ENCODE measurements around the gene PPARA.

The PPARA gene

GRCh38 chr22:46143491-46144147, 6.7 kb upstream of the PPARA start:
- DNase-seq (ENCODE audit: low read depth) = no peak

- no peak for DNase-seq (ENCODE audit: low read depth)
Observed at GRCh38 chr22:46145361-46145851, 4.9 kb upstream of the PPARA start.

DNA sequence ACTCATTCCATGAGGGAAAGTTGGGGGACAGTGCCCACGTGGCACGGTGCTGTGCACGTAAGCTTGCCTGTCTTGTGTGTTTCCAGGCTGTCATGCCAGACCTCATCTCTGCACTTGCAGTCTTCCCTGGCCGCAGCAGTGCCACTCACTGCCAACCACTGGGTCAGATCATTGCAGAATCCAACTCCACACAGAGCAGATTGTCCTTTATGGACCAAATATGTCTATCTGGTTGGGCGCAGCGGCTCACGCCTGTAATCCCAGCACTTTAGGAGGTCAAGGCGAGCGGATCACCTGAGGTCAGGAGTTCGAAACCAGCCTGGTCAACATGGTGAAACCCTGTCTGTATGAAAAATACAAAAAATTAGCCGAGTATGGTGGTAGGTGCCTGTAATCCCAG, 4.4 kb upstream of the PPARA start:
- DNase-seq (ENCODE audit: low read depth) = no peak

- no peak for DNase-seq (ENCODE audit: low read depth)
Observed at GRCh38 chr22:46146329-46146728, 4.0 kb upstream of the PPARA start.

DNA sequence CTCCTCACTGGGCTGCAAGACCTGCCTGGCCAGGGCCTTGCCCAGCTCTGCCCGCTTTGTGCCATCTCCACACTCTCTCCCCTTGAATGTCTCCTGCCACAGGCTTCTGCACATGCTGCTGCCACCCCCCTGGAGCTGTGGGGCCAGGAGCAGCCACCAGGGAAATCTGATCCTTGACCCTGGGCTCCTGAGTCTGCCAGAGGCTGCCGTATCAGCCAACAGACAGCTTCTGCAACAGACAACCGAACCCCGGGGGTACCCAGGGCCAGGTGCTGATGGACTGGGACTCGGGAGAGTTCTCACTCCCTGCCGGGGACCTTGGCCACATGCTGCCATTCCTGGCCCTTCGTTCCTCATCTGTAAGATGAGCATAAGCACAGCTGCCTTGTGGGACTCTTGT, 3.3 kb upstream of the PPARA start:
- no peak for DNase-seq (ENCODE audit: low read depth)

GRCh38 chr22:46147471-46148267, 2.7 kb upstream of the PPARA start:
- no peak for DNase-seq (ENCODE audit: low read depth)

DNA sequence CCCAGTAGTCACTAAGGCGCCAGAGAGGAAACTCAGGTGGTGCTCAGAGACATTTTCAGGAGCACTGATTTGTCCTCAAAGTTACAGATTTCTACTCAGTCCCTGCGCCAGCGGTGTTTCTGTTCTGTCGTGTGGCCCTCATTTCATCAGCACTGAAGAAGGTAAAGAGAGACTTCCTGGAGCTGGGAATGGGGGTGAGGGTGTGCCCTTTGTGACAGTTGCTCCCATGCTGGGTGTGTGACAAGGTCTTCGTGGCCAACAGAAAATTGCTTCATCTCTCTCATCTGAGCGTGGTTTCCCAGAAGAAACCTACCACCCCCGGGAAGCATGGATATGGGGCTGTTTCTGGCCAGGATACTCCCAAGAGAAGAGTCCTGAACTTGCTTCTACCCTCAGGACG, 2.0 kb upstream of the PPARA start:
- no peak for DNase-seq (ENCODE audit: low read depth)

DNA sequence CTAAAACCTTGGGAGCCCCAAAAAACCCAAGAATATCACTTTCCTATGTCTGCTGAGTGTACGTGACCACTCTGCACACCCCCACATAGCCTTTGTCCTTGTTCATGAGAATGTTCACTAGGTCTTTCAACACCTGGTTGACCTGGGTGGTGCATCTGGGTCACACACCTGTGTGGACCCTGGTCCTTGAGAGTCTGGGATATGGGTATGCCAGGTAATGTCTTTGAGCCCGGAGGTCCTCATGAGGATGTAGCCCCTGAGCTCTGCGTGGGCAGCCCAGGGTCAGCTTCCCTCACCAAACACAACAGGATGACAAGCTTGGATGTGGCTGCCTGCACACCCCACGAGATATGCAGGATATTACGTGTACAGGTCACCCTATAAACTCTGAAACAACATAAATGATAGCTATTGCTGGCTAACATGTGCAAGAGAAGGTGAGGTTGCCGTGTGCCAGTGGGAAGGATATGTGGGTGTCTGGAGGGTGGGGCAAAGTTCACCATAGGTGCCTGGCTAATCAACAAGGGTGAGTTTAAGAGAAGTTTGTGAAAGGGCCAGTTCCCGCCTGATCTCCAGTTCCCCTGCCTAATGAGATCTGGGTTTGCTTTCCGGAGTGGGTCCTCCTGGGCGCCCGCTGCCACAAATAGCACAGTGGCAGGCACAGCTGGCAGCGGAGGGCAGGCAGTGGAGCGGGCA, 1.4 kb upstream of the PPARA start:
- no peak for DNase-seq (ENCODE audit: low read depth)

- DNase-seq (ENCODE audit: low read depth) = no peak
Observed at GRCh38 chr22:46149512-46150033, 753 bp upstream of the PPARA start.

DNA sequence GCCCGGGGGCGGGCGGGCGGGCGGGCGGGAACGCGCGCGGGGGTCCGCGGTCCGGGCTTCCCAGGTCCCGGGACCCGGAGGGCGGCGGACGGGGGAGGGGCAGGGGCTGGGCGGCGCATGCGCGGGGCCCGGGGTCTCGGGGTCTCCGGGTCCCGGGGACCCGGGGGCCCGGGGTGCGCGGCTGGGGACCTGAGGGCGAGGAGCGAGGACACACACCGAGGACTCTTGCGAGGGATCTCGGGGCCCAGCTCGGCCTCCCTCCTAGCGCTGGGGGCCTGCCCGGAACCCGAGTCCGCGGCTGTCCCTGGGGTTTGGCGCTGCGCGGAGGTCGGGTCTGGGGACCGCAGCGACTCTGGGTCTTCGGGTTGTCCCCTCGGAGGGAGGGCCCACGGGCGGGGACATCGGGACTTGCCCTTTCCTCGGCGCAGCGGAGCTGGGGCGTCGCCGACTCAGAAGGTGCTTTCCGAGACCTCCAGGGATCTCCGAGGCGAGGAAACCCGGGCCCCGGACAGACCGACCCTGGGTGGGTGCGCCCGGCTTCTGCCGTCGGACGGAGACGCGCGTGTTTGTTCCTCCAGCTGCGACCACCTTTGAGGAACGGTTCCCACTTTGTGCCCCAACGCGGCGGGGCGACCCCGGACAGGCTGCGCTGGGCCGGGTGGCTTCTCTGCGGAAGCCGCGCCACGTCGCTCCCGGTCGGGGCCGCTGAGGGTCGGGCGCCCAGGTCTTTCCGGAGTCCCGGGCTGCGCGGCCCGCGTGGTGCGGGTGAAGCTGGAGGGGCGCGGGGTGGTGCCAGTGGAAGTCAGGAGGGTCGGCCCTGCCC, 540 bp downstream of the PPARA start:
- no peak for DNase-seq (ENCODE audit: low read depth)

DNA sequence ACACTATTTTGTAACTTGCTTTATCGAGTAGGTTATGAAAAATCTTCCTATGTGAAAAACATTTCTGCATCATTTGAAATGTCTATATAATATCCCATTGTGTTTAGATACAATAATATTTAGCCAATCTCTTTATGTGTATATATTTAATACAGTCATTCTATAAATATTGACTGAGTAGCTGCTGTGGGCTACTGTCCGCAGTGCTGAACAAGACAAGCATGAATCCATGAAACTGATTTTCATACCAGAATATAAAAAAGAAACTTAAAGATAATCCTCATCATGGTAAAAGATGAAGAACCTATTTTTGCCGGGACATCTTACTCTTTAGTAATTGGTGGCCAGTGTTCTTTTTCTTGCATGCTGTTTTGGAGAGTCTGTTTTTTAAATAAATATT, 3.6 kb downstream of the PPARA start:
- DNase-seq (ENCODE audit: low read depth) = no peak

DNA sequence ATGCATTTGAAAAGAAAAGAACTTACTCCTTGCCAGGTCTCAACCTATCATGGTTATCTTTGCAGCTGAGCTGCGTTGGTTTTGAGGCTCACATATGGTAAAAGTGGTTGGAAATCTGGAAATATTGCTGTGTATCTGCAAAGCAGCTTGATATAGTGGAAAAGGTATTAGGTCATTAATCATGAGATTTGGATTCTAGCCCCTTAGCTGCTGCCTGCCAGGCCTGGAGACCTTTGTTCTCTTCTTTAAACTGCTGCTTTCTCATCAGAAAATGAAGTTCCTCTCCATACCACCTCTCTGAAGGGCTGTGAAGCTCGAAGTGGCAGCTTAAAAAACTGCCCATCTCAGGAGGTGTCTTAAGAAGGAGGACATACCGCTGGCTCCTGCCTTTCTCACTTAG, 5.7 kb downstream of the PPARA start:
- no peak for DNase-seq (ENCODE audit: low read depth)

DNA sequence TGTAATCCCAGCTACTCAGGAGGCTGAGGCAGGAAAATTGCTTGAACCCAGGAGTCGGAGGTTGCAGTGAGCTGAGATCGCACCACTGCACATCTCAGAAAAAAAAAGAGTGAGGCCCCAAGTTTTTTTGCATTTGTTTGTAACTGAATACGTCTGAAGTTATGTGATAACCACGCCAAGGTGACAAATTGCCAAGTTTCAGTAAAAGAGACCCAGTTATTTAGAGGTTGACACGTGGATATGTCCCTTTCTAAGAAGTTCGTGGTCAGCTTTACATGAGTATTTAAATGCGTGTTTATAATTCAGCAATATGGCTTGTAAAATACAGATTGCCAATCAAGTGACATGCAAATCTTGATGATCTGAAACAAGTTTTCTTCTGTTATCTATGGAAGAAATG, 8.0 kb downstream of the PPARA start:
- no peak for DNase-seq (ENCODE audit: low read depth)

DNA sequence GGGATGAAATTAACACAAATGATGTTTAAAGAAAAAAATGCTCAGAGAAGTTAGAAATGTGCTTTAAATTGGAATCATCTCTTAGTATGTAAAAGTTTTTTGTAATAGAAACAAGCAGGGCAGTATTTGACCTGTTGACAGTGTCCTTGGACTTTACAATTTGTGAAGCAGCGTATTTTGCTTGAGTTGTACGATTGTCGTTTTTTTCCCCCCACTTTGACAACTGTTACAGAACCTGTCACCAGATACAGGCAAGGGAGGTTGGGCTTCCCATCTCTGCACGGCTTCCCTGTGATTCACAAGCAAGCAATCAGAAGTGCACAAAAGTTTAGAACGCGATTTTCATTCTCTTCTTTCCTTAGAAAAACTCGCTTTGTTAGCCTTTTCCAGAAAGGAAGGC, 8.9 kb downstream of the PPARA start:
- no peak for DNase-seq (ENCODE audit: low read depth)

GRCh38 chr22:46159777-46160176, 9.5 kb downstream of the PPARA start:
- DNase-seq (ENCODE audit: low read depth) = no peak

GRCh38 chr22:46162285-46162684, 12.0 kb downstream of the PPARA start:
- DNase-seq (ENCODE audit: low read depth) = no peak

GRCh38 chr22:46162771-46163556, 12.6 kb downstream of the PPARA start:
- no peak for DNase-seq (ENCODE audit: low read depth)

GRCh38 chr22:46163557-46163888, 13.2 kb downstream of the PPARA start:
- DNase-seq (ENCODE audit: low read depth) = no peak

DNA sequence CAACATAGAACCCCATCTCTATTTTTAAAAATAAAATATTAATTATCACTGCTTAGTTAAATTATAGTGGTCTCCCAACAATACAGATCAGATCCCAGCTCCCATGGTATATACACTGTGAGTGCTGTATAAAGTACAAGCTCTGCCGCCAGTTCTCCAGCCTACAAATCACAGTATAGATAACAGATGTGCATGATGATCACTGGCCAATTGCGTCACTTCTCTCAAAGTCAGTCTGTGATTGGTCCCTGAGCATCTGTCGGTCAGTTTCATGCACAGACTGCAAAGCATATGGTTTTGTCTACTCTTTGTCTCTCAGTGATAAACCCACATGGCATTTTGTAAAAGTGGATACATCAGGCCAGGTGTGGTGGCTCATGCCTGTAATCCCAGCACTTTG, 15.7 kb downstream of the PPARA start:
- DNase-seq (ENCODE audit: low read depth) = no peak

DNA sequence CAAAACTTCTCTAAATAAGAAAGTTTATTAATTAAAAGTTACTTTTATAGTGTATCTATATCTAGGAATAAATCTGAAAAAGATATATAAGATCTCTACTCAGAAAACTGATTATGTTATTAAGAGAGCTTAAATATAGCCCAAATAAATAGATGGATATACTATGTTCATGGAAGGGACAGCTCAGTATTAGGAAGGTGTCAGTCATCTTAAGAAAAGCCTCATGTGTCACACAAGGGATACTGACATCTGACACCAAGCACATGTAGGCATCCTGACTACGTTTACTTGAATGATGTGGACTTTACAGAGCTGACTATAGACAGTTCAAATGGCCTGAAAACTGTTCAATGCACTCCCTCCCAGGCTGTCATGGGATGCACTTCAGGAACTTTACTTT, 19.3 kb downstream of the PPARA start:
- DNase-seq (ENCODE audit: low read depth) = no peak

- DNase-seq (ENCODE audit: low read depth) = peak; percentile 82
Observed at GRCh38 chr22:46171940-46172339, 21.6 kb downstream of the PPARA start.
